HepG2 (cell line): Measurements from ENCODE around the gene TMEM132E. TPM values are rescaled to one million over a fixed set of nuclear protein-coding genes. Genes with fewer than 3 reads are reported as not detected.

Experiments used
- ATAC-seq: fragments of 200-7000 bp; cut with Tn5 transposase; 3 replicates; pipeline ENCODE4 v1.9.1; 2020; ENCODE audit warnings: mild to moderate bottlenecking, moderate library complexity
- BruUV-seq: library from RNA; stranded (reverse); fragments of 400-500 nt; replicated peaks from 2 replicates; lab custom pipeline; 2021; lab: Mats Ljungman, UMichigan
- CTCF ChIA-PET: fragments of 300-600 bp; formaldehyde crosslinking; extraction: SDS; loops from one replicate; lab custom pipeline; 2021; ENCODE audit warnings: low total read pairs, inconsistent platforms, low intra/inter-chr PET ratio; lab: Yijun Ruan, JAX
- POLR2A ChIA-PET: fragments of 350-600 bp; sonication (Branson Sonifier 250); formaldehyde crosslinking; loops from one replicate; lab custom pipeline; 2020; ENCODE audit warnings: antibody characterized with exemption, inconsistent platforms; lab: Yijun Ruan, JAX
- DNase-seq: peaks from one replicate; pipeline ENCODE4 v3.0.0-alpha.2; 2015; ENCODE audit warnings: low spot score
- FAIRE-seq: peaks from 3 replicates; lab custom pipeline; 2011; peaks lifted over from hg19 to GRCh38; lab: Jason Lieb, UNC
- H2AFZ ChIP-seq: one replicate; pipeline ENCODE4 v1.6.1; 2011; ENCODE audit warnings: low read length, inconsistent platforms
- H3K27ac ChIP-seq: fragments of 300-600 bp; 3 replicates; pipeline ENCODE4 v1.8.0; 2011; ENCODE audit warnings: mixed run types, mild to moderate bottlenecking, mixed read lengths, low read length, inconsistent platforms; ENCODE audit not compliant: insufficient read depth; ENCODE audit errors: extremely low read length
- H3K27me3 ChIP-seq, 2 experiments: fragments of 200-600 bp in 1 of 2; 2 replicates in 1 of 2; 3 replicates in 1 of 2; pipeline versions ENCODE4 v1.6.0 to v1.8.0; 2011; ENCODE audit warnings: low read length in 2 of 2, mild to moderate bottlenecking in 2 of 2, moderate library complexity in 2 of 2, inconsistent platforms in 1 of 2; ENCODE audit not compliant: insufficient read depth in 2 of 2, control insufficient read depth in 1 of 2
- H3K36me3 ChIP-seq, 2 experiments: fragments of 200-600 bp in 1 of 2; replicated peaks in 1 of 2; 2 replicates in 1 of 2; 3 replicates in 1 of 2; pipeline versions ENCODE4 v1.5.1 to v1.8.0; 2011; ENCODE audit warnings: low read length in 2 of 2, inconsistent platforms in 1 of 2; ENCODE audit not compliant: insufficient read depth in 2 of 2, control insufficient read depth in 1 of 2
- H3K4me1 ChIP-seq: 2 replicates; pipeline ENCODE4 v1.5.1; 2012; ENCODE audit warnings: low read length, inconsistent platforms; ENCODE audit not compliant: insufficient read depth
- H3K4me2 ChIP-seq: 2 replicates; pipeline ENCODE4 v1.6.0; 2011; ENCODE audit warnings: low read depth, low read length, inconsistent platforms
- H3K4me3 ChIP-seq, 3 experiments: fragments of 200-600 bp in 1 of 3; sonication (generic), shearing (Covaris generic) in 1 of 3; replicated peaks in 1 of 3; 2 replicates each; pipeline ENCODE4 v1.5.1; 2011 to 2016; ENCODE audit warnings: low read length in 3 of 3, inconsistent platforms in 2 of 3, low read depth in 2 of 3, mild to moderate bottlenecking in 2 of 3, control low read depth in 1 of 3, mixed read lengths in 1 of 3; ENCODE audit not compliant: insufficient read depth in 1 of 3
- H3K79me2 ChIP-seq: one replicate; pipeline ENCODE4 v1.6.1; 2011; ENCODE audit warnings: low read length, inconsistent platforms; ENCODE audit not compliant: insufficient read depth
- H3K9ac ChIP-seq: 2 replicates; pipeline ENCODE4 v1.6.0; 2011; ENCODE audit warnings: mild to moderate bottlenecking, low read depth, low read length, inconsistent platforms; ENCODE audit not compliant: insufficient read depth
- H3K9me3 ChIP-seq: 2 replicates; pipeline ENCODE4 v1.5.1; 2012; ENCODE audit warnings: mild to moderate bottlenecking, low read length
- H4K20me1 ChIP-seq: 2 replicates; pipeline ENCODE4 v1.6.0; 2011; ENCODE audit warnings: inconsistent platforms, mild to moderate bottlenecking, low read length, moderate library complexity; ENCODE audit not compliant: insufficient read depth
- FOXM1 ChIP-seq: sonication (generic); formaldehyde crosslinking; IDR thresholded peaks from 2 replicates; pipeline ENCODE4 v1.5.0; 2020; ENCODE audit warnings: missing genetic modification reagents
- GFI1 ChIP-seq: sonication (generic); formaldehyde crosslinking; IDR thresholded peaks from 2 replicates; pipeline ENCODE4 v1.5.0; 2020; ENCODE audit warnings: missing genetic modification reagents, mild to moderate bottlenecking, borderline replicate concordance
- MEF2D ChIP-seq: sonication (generic); formaldehyde crosslinking; IDR thresholded peaks from 2 replicates; pipeline ENCODE4 v1.5.1; 2020; ENCODE audit warnings: mild to moderate bottlenecking, missing genetic modification reagents
- MEIS2 ChIP-seq: sonication (generic); formaldehyde crosslinking; IDR thresholded peaks from 2 replicates; pipeline ENCODE4 v1.9.0; 2021; ENCODE audit warnings: mild to moderate bottlenecking, missing genetic modification reagents
- NAIF1 ChIP-seq: sonication (generic); formaldehyde crosslinking; IDR thresholded peaks from 2 replicates; pipeline ENCODE4 v1.5.0; 2020; ENCODE audit warnings: mild to moderate bottlenecking, missing genetic modification reagents, borderline replicate concordance
- NKX3-1 ChIP-seq: sonication (generic); formaldehyde crosslinking; IDR thresholded peaks from 2 replicates; pipeline ENCODE4 v1.5.0; 2020; ENCODE audit warnings: missing genetic modification reagents
- TBL1XR1 ChIP-seq: fragments of 150-350 bp; IDR thresholded peaks from 2 replicates; pipeline ENCODE4 v1.6.1; 2014; ENCODE audit warnings: borderline replicate concordance, low read length; ENCODE audit not compliant: partially characterized antibody
- YEATS4 ChIP-seq: sonication (generic); formaldehyde crosslinking; IDR thresholded peaks from 2 replicates; pipeline ENCODE4 v1.4.0; 2020; ENCODE audit warnings: missing genetic modification reagents, borderline replicate concordance
- ZFP36L2 ChIP-seq: sonication (generic); formaldehyde crosslinking; IDR thresholded peaks from 2 replicates; pipeline ENCODE4 v1.4.0; 2020; ENCODE audit warnings: missing genetic modification reagents
- ZMAT3 ChIP-seq: sonication (generic); formaldehyde crosslinking; conservative IDR thresholded peaks from 2 replicates; pipeline ENCODE4 v1.7.0; 2021; ENCODE audit warnings: missing genetic modification reagents
- ZNF205 ChIP-seq: IDR thresholded peaks from 2 replicates; pipeline ENCODE4 v1.6.1; 2018; ENCODE audit warnings: missing biosample characterization, missing genetic modification reagents
- ZNF550 ChIP-seq: sonication (generic); formaldehyde crosslinking; IDR thresholded peaks from 2 replicates; pipeline ENCODE4 v1.4.0; 2020; ENCODE audit warnings: mild to moderate bottlenecking, missing genetic modification reagents, borderline replicate concordance
- ZNF557 ChIP-seq: sonication (generic); formaldehyde crosslinking; IDR thresholded peaks from 2 replicates; pipeline ENCODE4 v1.4.0; 2020; ENCODE audit warnings: missing genetic modification reagents
- ZNF737 ChIP-seq: sonication (generic); formaldehyde crosslinking; IDR thresholded peaks from 2 replicates; pipeline ENCODE4 v1.5.0; 2020; ENCODE audit warnings: missing genetic modification reagents, mild to moderate bottlenecking, borderline replicate concordance
- ZSCAN25 ChIP-seq: sonication (generic); formaldehyde crosslinking; IDR thresholded peaks from 2 replicates; pipeline ENCODE4 v1.8.0; 2022; ENCODE audit warnings: mild to moderate bottlenecking, missing genetic modification reagents
- WGBS: methylation state at CpG from one replicate; pipeline ENCODE4 v1.1.6; 2017; ENCODE audit warnings: low lambda C conversion rate; 5-methylcytosine and 5-hydroxymethylcytosine counted together
- in situ Hi-C: cut with HindIII; loops from 2 replicates; pipeline ENCODE4 v1.10.0; 2017; ENCODE audit warnings: low pct_unique_long_range_greater_than_20kb; ENCODE audit not compliant: extremely low pct_ligation_motif_present
- intact Hi-C: fragments of 100-400 bp; cut with micrococcal nuclease; formaldehyde crosslinking; loops from one replicate; pipeline ENCODE4 v1.10.0; 2022; ENCODE audit not compliant: unreplicated experiment
- polyA plus RNA-seq, 8 experiments: library from polyadenylated mRNA; depleted of rRNA in 3 of 8; stranded (reverse) in 7 of 8; unstranded in 1 of 8; fragments of >200 nt; fragmentation: Illumina TruSeq in 4 of 8; extraction: Trizol in 4 of 8; gene quantifications; 2 replicates each; pipeline versions ENCODE4 v1.2.1 to v1.2.3, GENCODE V29; 2011 to 2016; ENCODE audit warnings: low read depth in 4 of 8, missing spikeins in 1 of 8, mixed read lengths in 1 of 8; ENCODE audit not compliant: insufficient read depth in 1 of 8
- total RNA-seq, 5 experiments: library from RNA; depleted of rRNA; stranded (reverse); fragments of >200 nt; fragmentation: Illumina TruSeq; extraction: Trizol; gene quantifications; 2 replicates each; pipeline ENCODE4 v1.2.3, GENCODE V29; 2016; ENCODE audit warnings: low read depth in 1 of 5
- TF ChIP-seq, protein P1 (sequence below): IDR thresholded peaks from 2 replicates; pipeline ENCODE4 v1.6.1; 2016
- TF ChIP-seq, protein P2 (sequence below): sonication (generic); formaldehyde crosslinking; IDR thresholded peaks from 2 replicates; pipeline ENCODE4 v1.5.1; 2020; ENCODE audit warnings: missing genetic modification reagents, mild to moderate bottlenecking, borderline replicate concordance

The TMEM132E gene
- total and polyA plus RNA-seq, 2 of the 13 experiments (the other 11 are each of a cell fraction or from before 2014, with no cell fraction given): not detected

DNA sequence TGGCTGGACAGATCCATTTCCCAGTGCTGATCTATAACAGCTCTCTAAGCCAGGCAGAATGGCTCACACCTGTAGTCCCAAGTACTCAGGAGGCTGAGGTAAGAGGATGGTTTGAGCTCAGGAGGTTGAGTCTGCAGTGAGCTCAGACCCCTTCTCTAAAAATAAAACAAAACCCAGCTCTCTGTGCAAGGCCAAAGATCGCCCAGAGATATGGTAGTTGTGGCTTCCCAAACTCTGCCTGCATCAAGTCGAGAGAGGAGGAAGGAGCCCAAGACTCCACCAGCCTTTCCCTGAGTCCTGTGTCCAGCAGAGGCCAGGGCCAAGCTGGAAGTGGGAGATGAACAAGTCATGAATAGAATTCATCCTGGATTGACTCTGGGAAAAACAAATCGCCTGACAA, 88.8 kb downstream of the TMEM132E start:
- no peak overlapping the region for H3K4me2 ChIP-seq
- H3K27ac ChIP-seq: no peak overlapping the region
- CTCF ChIA-PET: no interaction called here
- H2AFZ ChIP-seq: no peak overlapping the region
- POLR2A ChIA-PET: no interaction called here
- H3K79me2 ChIP-seq: no peaks in the 10 kb centered on the region
- peaks cover 0 to 18% of the 10 kb centered on the region in 2 experiments; a peak in 2 of 5 replicates for H3K27me3 ChIP-seq
- intact Hi-C loops: no loop called here
- H3K9ac ChIP-seq: no peak overlapping the region
- FAIRE-seq (no peak), ATAC-seq (no peak), DNase-seq (no peak)
- 0% methylated on average over 3 of the region's 3 CpGs for WGBS
- TF ChIP-seq ZNF550 (no peak), FOXM1 (CRISPR knock-in tag) (no peak)
- no TSS peak for BruUV-seq
- in situ Hi-C loops: no loop called here
- H4K20me1 ChIP-seq: no peaks in the 10 kb centered on the region
- no peaks in the 10 kb centered on the region for H3K4me1 ChIP-seq
- no peak overlapping the region for H3K4me3 ChIP-seq
- H3K9me3 ChIP-seq: no peaks in the 10 kb centered on the region
- no peaks in the 10 kb centered on the region for H3K36me3 ChIP-seq

DNA sequence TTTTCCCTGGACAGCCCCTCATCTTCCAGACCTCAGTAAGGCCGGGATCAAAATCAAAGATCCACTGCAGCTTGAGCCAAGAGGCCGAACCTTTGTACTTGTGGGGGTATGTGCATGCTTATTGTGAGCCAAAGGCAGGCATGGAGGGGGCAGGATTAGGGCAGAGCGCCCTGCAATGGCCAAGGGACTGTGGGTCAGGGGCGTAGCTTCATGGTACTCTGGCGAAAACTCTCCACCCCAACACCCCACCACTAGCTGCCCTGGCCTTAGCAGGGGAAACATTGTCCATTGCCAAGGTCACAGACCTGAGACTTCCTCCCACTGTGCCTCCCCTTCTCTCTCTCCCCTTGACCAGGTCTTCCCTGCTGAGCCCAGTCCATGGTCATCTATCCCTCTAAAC, 90.1 kb downstream of the TMEM132E start:
- Histone ChIP-seq H3K9me3 (no peaks in the 10 kb centered on the region), H3K9ac (no peak overlapping the region), H3K27ac (no peak overlapping the region), H3K79me2 (no peaks in the 10 kb centered on the region), H3K27me3 (peaks cover 0 to 18% of the 10 kb centered on the region in 2 experiments; a peak in 3 of 5 replicates), H3K4me3 (no peak overlapping the region), H3K36me3 (no peaks in the 10 kb centered on the region), H2AFZ (no peak overlapping the region), H4K20me1 (no peaks in the 10 kb centered on the region), H3K4me2 (no peak overlapping the region), H3K4me1 (no peaks in the 10 kb centered on the region)
- CTCF ChIA-PET: no interaction called here
- no peak for ATAC-seq
- in situ Hi-C loops (no loop called here), intact Hi-C loops (no loop called here)
- WGBS: 0% methylated on average over 2 of the region's 5 CpGs
- POLR2A ChIA-PET: no interaction called here
- no peak for DNase-seq
- no peak for FAIRE-seq
- BruUV-seq: no TSS peak
- TF ChIP-seq GFI1 (CRISPR knock-in tag) (no peak), MEIS2 (CRISPR knock-in tag) (no peak), ZSCAN25 (CRISPR knock-in tag) (no peak), NKX3-1 (CRISPR knock-in tag) (no peak), MEF2D (no peak), NAIF1 (CRISPR knock-in tag) (no peak), YEATS4 (no peak), ZMAT3 (CRISPR knock-in tag) (no peak), ZNF205 (CRISPR knock-in tag) (no peak), ZFP36L2 (CRISPR knock-in tag) (no peak), ZNF557 (CRISPR knock-in tag) (no peak), TBL1XR1 (no peak), ZNF737 (CRISPR knock-in tag) (no peak)
- TF ChIP-seq, protein P1, sequence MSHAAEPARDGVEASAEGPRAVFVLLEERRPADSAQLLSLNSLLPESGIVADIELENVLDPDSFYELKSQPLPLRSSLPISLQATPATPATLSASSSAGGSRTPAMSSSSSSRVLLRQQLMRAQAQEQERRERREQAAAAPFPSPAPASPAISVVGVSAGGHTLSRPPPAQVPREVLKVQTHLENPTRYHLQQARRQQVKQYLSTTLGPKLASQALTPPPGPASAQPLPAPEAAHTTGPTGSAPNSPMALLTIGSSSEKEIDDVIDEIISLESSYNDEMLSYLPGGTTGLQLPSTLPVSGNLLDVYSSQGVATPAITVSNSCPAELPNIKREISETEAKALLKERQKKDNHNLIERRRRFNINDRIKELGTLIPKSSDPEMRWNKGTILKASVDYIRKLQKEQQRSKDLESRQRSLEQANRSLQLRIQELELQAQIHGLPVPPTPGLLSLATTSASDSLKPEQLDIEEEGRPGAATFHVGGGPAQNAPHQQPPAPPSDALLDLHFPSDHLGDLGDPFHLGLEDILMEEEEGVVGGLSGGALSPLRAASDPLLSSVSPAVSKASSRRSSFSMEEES (CRISPR knock-in tag): no peak
- TF ChIP-seq, protein P2, sequence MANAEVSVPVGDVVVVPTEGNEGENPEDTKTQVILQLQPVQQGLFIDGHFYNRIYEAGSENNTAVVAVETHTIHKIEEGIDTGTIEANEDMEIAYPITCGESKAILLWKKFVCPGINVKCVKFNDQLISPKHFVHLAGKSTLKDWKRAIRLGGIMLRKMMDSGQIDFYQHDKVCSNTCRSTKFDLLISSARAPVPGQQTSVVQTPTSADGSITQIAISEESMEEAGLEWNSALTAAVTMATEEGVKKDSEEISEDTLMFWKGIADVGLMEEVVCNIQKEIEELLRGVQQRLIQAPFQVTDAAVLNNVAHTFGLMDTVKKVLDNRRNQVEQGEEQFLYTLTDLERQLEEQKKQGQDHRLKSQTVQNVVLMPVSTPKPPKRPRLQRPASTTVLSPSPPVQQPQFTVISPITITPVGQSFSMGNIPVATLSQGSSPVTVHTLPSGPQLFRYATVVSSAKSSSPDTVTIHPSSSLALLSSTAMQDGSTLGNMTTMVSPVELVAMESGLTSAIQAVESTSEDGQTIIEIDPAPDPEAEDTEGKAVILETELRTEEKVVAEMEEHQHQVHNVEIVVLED (CRISPR knock-in tag): no peak
